K562 (cell line): ENCODE measurements around the gene TP53I3. TPM values are rescaled to one million over a fixed set of nuclear protein-coding genes. Genes with fewer than 3 reads are reported as not detected.

Experiments
- ATAC-seq: fragments of 200-7000 bp; cut with Tn5 transposase; 3 replicates; pipeline ENCODE4 v1.9.1; 2020; ENCODE audit warnings: moderate library complexity
- BruUV-seq: library from RNA; stranded (reverse); fragments of 400-500 nt; replicated peaks from 2 replicates; lab custom pipeline; 2021; lab: Mats Ljungman, UMichigan
- CTCF ChIA-PET: fragments of 300-600 bp; formaldehyde crosslinking; extraction: SDS; loops from one replicate; lab custom pipeline; 2021; ENCODE audit warnings: low intra/inter-chr PET ratio; lab: Yijun Ruan, JAX
- POLR2A ChIA-PET: fragments of 300-600, 350-650 bp; sonication (Branson Sonifier 250); formaldehyde crosslinking; extraction: SDS; loops from one replicate; lab custom pipeline; 2021; ENCODE audit warnings: antibody characterized with exemption, inconsistent platforms; lab: Yijun Ruan, JAX
- DNase-seq, 4 experiments: peaks; one replicate each; pipeline versions ENCODE4 v3.0.0 to v3.0.0-alpha.2; 2011 to 2018; ENCODE audit warnings: low spot score in 3 of 4, mixed read lengths in 3 of 4; ENCODE audit errors: extremely low read depth in 1 of 4
- FAIRE-seq: peaks from 2 replicates; lab custom pipeline; 2011; peaks lifted over from hg19 to GRCh38; lab: Jason Lieb, UNC
- H2AFZ ChIP-seq: 2 replicates; pipeline ENCODE4 v1.6.0; 2011; ENCODE audit warnings: low read depth, low read length, control low read depth, inconsistent platforms
- H3K27ac ChIP-seq: fragments of 200-600 bp; 3 replicates; pipeline ENCODE4 v1.8.0; 2011; ENCODE audit warnings: low read depth, mild to moderate bottlenecking, control low read depth, inconsistent platforms, low read length, moderate library complexity, mixed read lengths; ENCODE audit errors: extremely low read depth
- H3K27me3 ChIP-seq, 2 experiments: fragments of 300-600 bp in 1 of 2; 2 replicates in 1 of 2; 3 replicates in 1 of 2; pipeline versions ENCODE4 v1.6.0 to v1.8.0; 2011; ENCODE audit warnings: inconsistent platforms in 2 of 2, low read length in 2 of 2, mild to moderate bottlenecking in 1 of 2, mixed read lengths in 1 of 2, moderate library complexity in 1 of 2; ENCODE audit not compliant: control insufficient read depth in 2 of 2, insufficient read depth in 2 of 2
- H3K36me3 ChIP-seq: fragments of 300-600 bp; 3 replicates; pipeline ENCODE4 v1.8.0; 2011; ENCODE audit warnings: mild to moderate bottlenecking, low read length, inconsistent platforms; ENCODE audit not compliant: control insufficient read depth, insufficient read depth
- H3K4me1 ChIP-seq, 2 experiments: fragments of 200-600 bp in 1 of 2; replicated peaks in 1 of 2; 2 replicates in 1 of 2; 3 replicates in 1 of 2; pipeline versions ENCODE4 v1.5.1 to v1.8.0; 2011; ENCODE audit warnings: inconsistent platforms in 2 of 2, low read length in 2 of 2, mild to moderate bottlenecking in 1 of 2, mixed read lengths in 1 of 2, moderate library complexity in 1 of 2; ENCODE audit not compliant: control insufficient read depth in 2 of 2, insufficient read depth in 2 of 2
- H3K4me2 ChIP-seq: 2 replicates; pipeline ENCODE4 v1.6.1; 2011; ENCODE audit warnings: low read length, control low read depth, inconsistent platforms, mixed read lengths; ENCODE audit not compliant: insufficient read depth
- H3K4me3 ChIP-seq: fragments of 200-600 bp; sonication (generic), shearing (Covaris generic); 2 replicates; pipeline ENCODE4 v1.5.1; 2016; ENCODE audit warnings: control low read depth, inconsistent platforms
- H3K79me2 ChIP-seq: fragments of 200-600 bp; 3 replicates; pipeline ENCODE4 v1.8.0; 2011; ENCODE audit warnings: low read length, inconsistent platforms; ENCODE audit not compliant: control insufficient read depth, insufficient read depth
- H3K9ac ChIP-seq, 2 experiments: 2 replicates each; pipeline versions ENCODE4 v1.6.0 to v1.6.1; 2011; ENCODE audit warnings: low read depth in 2 of 2, low read length in 2 of 2, control low read depth in 1 of 2, inconsistent platforms in 1 of 2, mild to moderate bottlenecking in 1 of 2, mixed read lengths in 1 of 2; ENCODE audit not compliant: insufficient read depth in 1 of 2
- H3K9me1 ChIP-seq: one replicate; pipeline ENCODE4 v1.6.0; 2011; ENCODE audit warnings: inconsistent platforms, mild to moderate bottlenecking, low read length, moderate library complexity; ENCODE audit not compliant: control insufficient read depth, insufficient read depth
- H3K9me3 ChIP-seq: replicated peaks from 2 replicates; pipeline ENCODE4 v1.5.1; 2011; ENCODE audit warnings: low read depth, low read length, inconsistent platforms; ENCODE audit not compliant: control insufficient read depth, insufficient read depth
- H4K20me1 ChIP-seq: replicated peaks from 2 replicates; pipeline ENCODE4 v1.6.1; 2011; ENCODE audit warnings: low read length, inconsistent platforms, mixed read lengths; ENCODE audit not compliant: control insufficient read depth, insufficient read depth
- ARID4B ChIP-seq: sonication (generic); formaldehyde crosslinking; IDR thresholded peaks from 2 replicates; pipeline ENCODE4 v1.8.0; 2022; ENCODE audit warnings: mild to moderate bottlenecking, missing genetic modification reagents
- CC2D1A ChIP-seq: fragments of 450-650 bp; IDR thresholded peaks from 2 replicates; pipeline ENCODE4 v1.6.1; 2017; ENCODE audit warnings: mild to moderate bottlenecking
- CREB5 ChIP-seq: fragments of 250-450 bp; sonication (Bioruptor Pico); IDR thresholded peaks from 2 replicates; pipeline ENCODE4 v1.5.0; 2020; ENCODE audit warnings: mild to moderate bottlenecking
- GTF2E2 ChIP-seq: fragments of 200-800 bp; sonication (Bioruptor generic); IDR thresholded peaks from 2 replicates; pipeline ENCODE4 v1.6.1; 2016; ENCODE audit warnings: missing genetic modification characterization, missing compliant biosample characterization
- HMG20B ChIP-seq: fragments of 250-450 bp; sonication (Bioruptor Pico); IDR thresholded peaks from 2 replicates; pipeline ENCODE4 v1.5.0; 2021; ENCODE audit warnings: mild to moderate bottlenecking
- KHSRP ChIP-seq: fragments of 450-650 bp; IDR thresholded peaks from 2 replicates; pipeline ENCODE4 v1.6.1; 2017
- KLF16 ChIP-seq: IDR thresholded peaks from 2 replicates; pipeline ENCODE4 v1.6.1; 2016; ENCODE audit warnings: antibody characterized with exemption
- NCOA2 ChIP-seq, 2 experiments: fragments of 450-650 bp; IDR thresholded peaks; 2 replicates each; pipeline ENCODE4 v1.6.1; 2018; ENCODE audit warnings: mild to moderate bottlenecking in 2 of 2, moderate library complexity in 1 of 2; ENCODE audit not compliant: partially characterized antibody in 2 of 2
- NFE2 ChIP-seq: IDR thresholded peaks from 2 replicates; pipeline ENCODE4 v1.6.1; 2014; ENCODE audit warnings: antibody characterized with exemption, low read depth
- NFRKB ChIP-seq: fragments of 450-650 bp; IDR thresholded peaks from 2 replicates; pipeline ENCODE4 v1.6.1; 2016; ENCODE audit warnings: low read depth
- SAP30 ChIP-seq: fragments of 200-600 bp; sonication (generic); IDR thresholded peaks from 2 replicates; pipeline ENCODE4 v1.6.1; 2012; ENCODE audit warnings: borderline replicate concordance, low read depth, mild to moderate bottlenecking, moderate library complexity, low read length, control low read depth, inconsistent platforms; ENCODE audit not compliant: insufficient read depth, poor library complexity, severe bottlenecking
- SMARCC2 ChIP-seq: fragments of 450-650 bp; IDR thresholded peaks from 2 replicates; pipeline ENCODE4 v1.6.1; 2017; ENCODE audit warnings: antibody characterized with exemption, moderate library complexity, mild to moderate bottlenecking, low read depth
- ZNF121 ChIP-seq: sonication (generic); formaldehyde crosslinking; conservative IDR thresholded peaks from 2 replicates; pipeline ENCODE4 v1.8.0; 2022; ENCODE audit warnings: missing genetic modification reagents
- ZNF280A ChIP-seq: fragments of 450-650 bp; IDR thresholded peaks from 2 replicates; pipeline ENCODE4 v1.6.1; 2018; ENCODE audit warnings: mild to moderate bottlenecking, low read depth; ENCODE audit not compliant: partially characterized antibody
- ZNF3 ChIP-seq: fragments of 250-450 bp; sonication (Bioruptor Pico); IDR thresholded peaks from 2 replicates; pipeline ENCODE4 v1.5.0; 2021; ENCODE audit warnings: mild to moderate bottlenecking, moderate library complexity
- WGBS: fragments of 100-300 bp; shearing (Covaris generic); methylation state at CpG from one replicate; pipeline ENCODE4 v1.1.6; 2016; ENCODE audit warnings: low coverage, mixed read lengths; ENCODE audit not compliant: insufficient coverage; ENCODE audit errors: missing lambda C conversion rate; 5-methylcytosine and 5-hydroxymethylcytosine counted together
- in situ Hi-C: fragments of 300-500 bp; cut with MboI; formaldehyde crosslinking; loops from 4 replicates; pipeline ENCODE4 v1.15.0; 2018; ENCODE audit warnings: inconsistent platforms, mixed read lengths
- intact Hi-C: fragments of 100-400 bp; cut with micrococcal nuclease; formaldehyde crosslinking; loops from 2 replicates; pipeline ENCODE4 v1.14.2; 2022
- polyA plus RNA-seq, 8 experiments: library from polyadenylated mRNA; depleted of rRNA in 4 of 8; stranded (reverse) in 5 of 8; unstranded in 3 of 8; fragments of >200 nt; fragmentation: Nextera tagmentation in 2 of 8; fragmentation: Illumina TruSeq in 1 of 8; extraction: Ambion mirVana in 2 of 8; extraction: Trizol in 1 of 8; gene quantifications; 2 replicates each; pipeline versions ENCODE4 v1.2.1 to v1.2.3, GENCODE V29; 2011 to 2014; ENCODE audit warnings: inconsistent platforms in 1 of 8, missing spikeins in 1 of 8
- total RNA-seq, 7 experiments: library from RNA; depleted of rRNA in 6 of 7; stranded (reverse); fragments of >200 nt in 6 of 7; fragmentation: Illumina TruSeq in 2 of 7; extraction: Trizol in 2 of 7; gene quantifications; 2 replicates each; pipeline versions ENCODE4 v1.2.1 to v1.2.3, GENCODE V29; 2011 to 2021; ENCODE audit warnings: low replicate concordance in 1 of 7
- TF ChIP-seq, protein P1 (sequence below): fragments of 250-450 bp; sonication (Bioruptor Pico); IDR thresholded peaks from 2 replicates; pipeline ENCODE4 v1.9.0; 2021; ENCODE audit warnings: mild to moderate bottlenecking

TP53I3 gene
- total and polyA plus RNA-seq, 9 of the 15 experiments (the other 6 are each of a cell fraction or from before 2014, with no cell fraction given), result 0.65 to 9.5 (median 5.6) TPM

DNA sequence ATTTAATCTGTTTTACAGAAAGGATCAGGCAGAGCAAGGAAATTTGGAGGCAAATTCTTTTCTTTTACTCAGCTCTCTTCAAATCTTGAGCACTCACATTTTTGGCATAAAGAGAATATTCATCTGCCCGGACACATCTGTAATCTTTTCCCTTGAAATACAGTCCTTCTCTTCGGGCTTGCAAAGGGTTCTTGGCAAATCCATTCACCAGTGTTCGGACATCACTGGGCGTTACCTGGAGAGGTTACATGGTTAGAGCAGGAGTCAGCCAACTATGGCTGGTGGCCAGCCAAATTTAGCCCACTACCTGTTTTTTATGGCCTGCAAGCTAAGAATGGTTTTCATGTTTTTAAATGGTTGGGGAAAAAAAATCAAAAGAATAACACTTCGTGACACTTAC lies 36.4 kb upstream of the TP53I3 start:
- no peak for ATAC-seq
- in situ Hi-C loops (no loop called here), intact Hi-C loops (no loop called here)
- Histone ChIP-seq H3K4me3 (no peak overlapping the region), H3K4me2 (no peak overlapping the region), H2AFZ (no peak overlapping the region), H3K4me1 (peaks cover 3 to 11% of the 10 kb centered on the region in 2 experiments; a peak in 3 of 5 replicates), H3K27me3 (no peaks in the 10 kb centered on the region), H3K79me2 (peaks cover 6% of the 10 kb centered on the region; the same call in 1 of the 3 replicates), H3K9ac (no peak overlapping the region), H3K27ac (no peak overlapping the region), H3K36me3 (no peaks in the 10 kb centered on the region), H3K9me1 (no peaks in the 10 kb centered on the region), H4K20me1 (no peaks in the 10 kb centered on the region)
- ChIA-PET POLR2A (interaction anchor here (0.8 to 2.5 kb wide), 3 partner anchors 10 to 194 kb away, joined by 4 to 25 read pairs (median 7); partner anchors contain the start of gene ATAD2B), CTCF (no interaction called here)
- DNase-seq, result no peak
- no peak for FAIRE-seq
- 74% methylated on average over 5 of the region's 5 CpGs for WGBS
- no TSS peak for BruUV-seq
- TF ChIP-seq NCOA2 (IDR thresholded peaks at IDR 0.05; ENCODE audit: partially characterized antibody in 2 of 2), result no peak
- no peak for TF ChIP-seq KHSRP
- no peak for TF ChIP-seq NFE2
- no peak for TF ChIP-seq SAP30
- TF ChIP-seq KLF16, result no peak
- TF ChIP-seq NFRKB, result no peak
- TF ChIP-seq ARID4B (CRISPR knock-in tag), result no peak
- no peak for TF ChIP-seq CC2D1A
- no peak for TF ChIP-seq HMG20B
- no peak for TF ChIP-seq ZNF280A
- TF ChIP-seq, protein P1, sequence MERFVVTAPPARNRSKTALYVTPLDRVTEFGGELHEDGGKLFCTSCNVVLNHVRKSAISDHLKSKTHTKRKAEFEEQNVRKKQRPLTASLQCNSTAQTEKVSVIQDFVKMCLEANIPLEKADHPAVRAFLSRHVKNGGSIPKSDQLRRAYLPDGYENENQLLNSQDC, result no peak
- TF ChIP-seq CREB5, result no peak
- TF ChIP-seq ZNF121 (CRISPR knock-in tag), result no peak
- no peak for TF ChIP-seq GTF2E2 (tag)
- TF ChIP-seq ZNF3 (CRISPR knock-in tag), result no peak
- no peak for TF ChIP-seq SMARCC2
- TF ChIP-seq, all 486 proteins: peak for 0
- no peaks in the 10 kb centered on the region for H3K9me3 ChIP-seq
